H1 (cell line): Measurements from ENCODE around the gene SLC35B4. TPM values are rescaled to one million over a fixed set of nuclear protein-coding genes. Genes with fewer than 3 reads are reported as not detected.

ENCODE experiments used
- CHD7 ChIP-seq: fragments of 300-600 bp; sonication (generic); IDR thresholded peaks from 2 replicates; pipeline ENCODE4 v1.7.1; 2012; ENCODE audit warnings: low read length, moderate library complexity, mild to moderate bottlenecking, inconsistent platforms; ENCODE audit not compliant: insufficient replicate concordance
- TEAD4 ChIP-seq: IDR thresholded peaks from 2 replicates; pipeline ENCODE4 v1.6.1; 2012; ENCODE audit warnings: low read depth, low read length, inconsistent platforms, mixed read lengths
- USF2 ChIP-seq: IDR thresholded peaks from 2 replicates; pipeline ENCODE4 v1.6.1; 2011; ENCODE audit warnings: low read length, improper control_type of control experiment
- YY1 ChIP-seq: IDR thresholded peaks from 2 replicates; pipeline ENCODE4 v1.6.1; 2011; ENCODE audit warnings: low read depth, mild to moderate bottlenecking, low read length
- polyA plus RNA-seq, 7 experiments: library from polyadenylated mRNA; depleted of rRNA in 3 of 7; stranded (reverse) in 5 of 7; unstranded in 2 of 7; fragments of >200 nt in 5 of 7; fragments of 200-250 nt in 2 of 7; gene quantifications; 1 replicate in 5 of 7; 2 replicates in 1 of 7; 4 replicates in 1 of 7; pipeline versions ENCODE4 v1.2.1 to v1.2.3, GENCODE V29; 2011 to 2013; ENCODE audit warnings: missing spikeins in 2 of 7, mixed read lengths in 2 of 7
- total RNA-seq: library from RNA; stranded (reverse); fragmentation: NEBNext Ultra II Directional; extraction: Animal tissue kit (Norgen Biotek cat#: 25700); gene quantifications from 2 replicates; pipeline ENCODE4 v1.2.1, GENCODE V29; 2021

Gene SLC35B4
- total and polyA plus RNA-seq, 2 of the 8 experiments (the other 6 are each of a cell fraction or from before 2014, with no cell fraction given), result 28.9 to 34.6 TPM

- TF ChIP-seq CHD7, result no peak
- TF ChIP-seq USF2, result no peak
- TF ChIP-seq YY1, result no peak
- TF ChIP-seq TEAD4, result no peak
- TF ChIP-seq, all 59 proteins: peak for 0
These were observed 70.0 kb downstream of the SLC35B4 start (continued) for GRCh38 chr7:134246761-134247160.
